ENCODE data around the gene KLF15. TPM values are rescaled to one million over a fixed set of nuclear protein-coding genes. Genes with fewer than 3 reads are reported as not detected.
A peak's percentile ranks its signal among the peaks of the same experiment; 100 is the strongest.

KLF15 gene
- total RNA-seq, 4 donors from 2014 or later: 9.6 to 31.3 (median 19.2) TPM

DNA sequence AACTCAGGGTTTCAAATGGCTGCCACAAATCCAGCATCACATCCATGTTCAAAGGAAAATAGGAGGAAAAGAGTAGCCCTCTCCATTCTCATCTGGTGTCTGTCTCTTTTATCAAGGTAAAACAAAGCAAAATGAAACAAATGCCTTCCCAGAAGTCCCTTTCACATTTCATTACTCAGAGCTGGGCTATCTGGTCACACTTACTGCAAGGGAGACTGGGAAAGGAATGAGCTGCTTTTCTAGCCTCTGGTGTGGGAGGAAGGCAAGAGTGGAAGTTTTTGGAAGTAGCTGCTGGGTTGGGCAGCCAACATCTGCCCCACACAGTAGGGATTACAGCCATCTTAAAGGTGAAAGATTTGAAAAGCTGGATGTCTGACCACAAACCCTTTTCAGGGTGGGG is 51.8 kb downstream of the KLF15 start:
- TF ChIP-seq, protein P1, sequence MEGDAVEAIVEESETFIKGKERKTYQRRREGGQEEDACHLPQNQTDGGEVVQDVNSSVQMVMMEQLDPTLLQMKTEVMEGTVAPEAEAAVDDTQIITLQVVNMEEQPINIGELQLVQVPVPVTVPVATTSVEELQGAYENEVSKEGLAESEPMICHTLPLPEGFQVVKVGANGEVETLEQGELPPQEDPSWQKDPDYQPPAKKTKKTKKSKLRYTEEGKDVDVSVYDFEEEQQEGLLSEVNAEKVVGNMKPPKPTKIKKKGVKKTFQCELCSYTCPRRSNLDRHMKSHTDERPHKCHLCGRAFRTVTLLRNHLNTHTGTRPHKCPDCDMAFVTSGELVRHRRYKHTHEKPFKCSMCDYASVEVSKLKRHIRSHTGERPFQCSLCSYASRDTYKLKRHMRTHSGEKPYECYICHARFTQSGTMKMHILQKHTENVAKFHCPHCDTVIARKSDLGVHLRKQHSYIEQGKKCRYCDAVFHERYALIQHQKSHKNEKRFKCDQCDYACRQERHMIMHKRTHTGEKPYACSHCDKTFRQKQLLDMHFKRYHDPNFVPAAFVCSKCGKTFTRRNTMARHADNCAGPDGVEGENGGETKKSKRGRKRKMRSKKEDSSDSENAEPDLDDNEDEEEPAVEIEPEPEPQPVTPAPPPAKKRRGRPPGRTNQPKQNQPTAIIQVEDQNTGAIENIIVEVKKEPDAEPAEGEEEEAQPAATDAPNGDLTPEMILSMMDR (IDR thresholded peaks at IDR 0.05): no peak
- intact Hi-C loops (cut with DNase I; ENCODE audit: low total_unique reads): no loop called here
- no peak for DNase-seq (ENCODE audit: low spot score in 2 of 2)
- no peak overlapping the region for H3K4me3 ChIP-seq (ENCODE audit: low read depth, poor library complexity, severe bottlenecking)

DNA sequence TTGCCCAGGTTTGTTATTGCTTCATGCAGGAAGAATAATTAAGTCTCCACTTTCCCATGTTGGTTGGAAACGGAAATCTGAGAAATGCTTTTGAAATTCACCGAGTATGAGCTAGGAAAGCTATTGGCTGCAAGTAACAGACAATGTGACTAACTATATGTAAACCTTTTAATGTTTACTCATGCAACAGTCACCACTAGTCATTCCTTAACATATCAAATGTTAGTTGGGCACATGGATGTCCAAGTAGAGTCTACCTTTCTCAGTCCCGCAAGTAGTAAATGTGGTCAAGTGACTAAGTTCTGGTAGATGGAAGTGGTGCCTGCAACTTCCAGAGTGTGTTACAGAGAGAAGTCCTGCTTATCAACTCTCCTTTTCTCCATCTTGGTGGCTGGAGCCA is 52.5 kb downstream of the KLF15 start:
- H3K4me3 ChIP-seq (ENCODE audit: low read depth, poor library complexity, severe bottlenecking): no peak overlapping the region
- 63 to 89% methylated on average over 3 of the region's 3 CpGs for WGBS, 2 donors
- intact Hi-C loops (cut with DNase I; ENCODE audit: low total_unique reads): no loop called here
- DNase-seq (ENCODE audit: low spot score in 2 of 2): no peak
- TF ChIP-seq, protein P1 (IDR thresholded peaks at IDR 0.05): no peak
- TF ChIP-seq POLR2A (IDR thresholded peaks at IDR 0.05): no peak

DNA sequence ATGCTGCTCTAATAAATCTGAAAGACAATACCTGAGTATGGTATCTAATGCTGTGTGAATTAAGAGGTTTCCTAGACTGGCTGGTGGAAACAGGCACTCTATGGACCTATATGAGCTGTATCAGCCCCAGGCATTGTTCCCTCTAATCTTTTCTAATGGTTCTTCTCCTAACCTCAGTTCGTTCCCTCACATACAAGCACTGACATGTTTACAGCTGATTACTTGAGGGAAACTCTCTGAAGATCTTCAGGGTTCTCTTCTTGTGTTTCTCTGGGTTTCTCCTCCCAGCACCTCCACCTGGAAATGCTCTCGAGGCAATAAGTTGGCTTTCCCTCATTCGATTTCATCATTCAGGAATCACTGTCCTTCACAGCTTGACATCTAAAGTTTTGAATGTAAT is 52.9 kb downstream of the KLF15 start:
- DNase-seq (ENCODE audit: low spot score in 2 of 2): no peak
- no peak overlapping the region for H3K4me3 ChIP-seq (ENCODE audit: low read depth, poor library complexity, severe bottlenecking)
- TF ChIP-seq, protein P1 (IDR thresholded peaks at IDR 0.05): no peak
- no peak for TF ChIP-seq POLR2A (IDR thresholded peaks at IDR 0.05)
- 62 to 74% methylated on average over 3 of the region's 3 CpGs for WGBS, 2 donors
- intact Hi-C loops (cut with DNase I; ENCODE audit: low total_unique reads): no loop called here

DNA sequence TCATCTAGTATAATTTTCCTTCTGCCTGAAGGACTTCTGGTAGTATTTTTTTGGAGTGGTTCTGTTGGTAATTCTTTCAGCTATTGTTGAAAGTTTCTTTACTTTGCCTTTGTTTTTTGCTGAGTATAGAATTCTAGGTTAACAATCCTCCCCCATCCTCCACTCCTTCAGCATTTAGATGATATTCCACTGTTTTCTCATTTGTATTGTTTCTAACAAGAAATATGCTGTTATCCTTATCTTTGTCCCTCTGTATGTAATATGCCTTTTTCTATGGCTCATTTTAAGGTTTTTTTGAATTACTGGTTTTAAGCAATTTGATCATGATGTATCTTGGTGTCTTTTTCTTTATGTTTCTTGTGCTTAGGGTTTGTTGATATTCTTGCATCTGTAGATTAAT is 53.9 kb downstream of the KLF15 start:
- DNase-seq (ENCODE audit: low spot score in 2 of 2): no peak
- H3K4me3 ChIP-seq (ENCODE audit: low read depth, poor library complexity, severe bottlenecking): no peak overlapping the region
- intact Hi-C loops (cut with DNase I; ENCODE audit: low total_unique reads): no loop called here
- TF ChIP-seq POLR2A (IDR thresholded peaks at IDR 0.05): no peak
- TF ChIP-seq, protein P1 (IDR thresholded peaks at IDR 0.05): no peak

DNA sequence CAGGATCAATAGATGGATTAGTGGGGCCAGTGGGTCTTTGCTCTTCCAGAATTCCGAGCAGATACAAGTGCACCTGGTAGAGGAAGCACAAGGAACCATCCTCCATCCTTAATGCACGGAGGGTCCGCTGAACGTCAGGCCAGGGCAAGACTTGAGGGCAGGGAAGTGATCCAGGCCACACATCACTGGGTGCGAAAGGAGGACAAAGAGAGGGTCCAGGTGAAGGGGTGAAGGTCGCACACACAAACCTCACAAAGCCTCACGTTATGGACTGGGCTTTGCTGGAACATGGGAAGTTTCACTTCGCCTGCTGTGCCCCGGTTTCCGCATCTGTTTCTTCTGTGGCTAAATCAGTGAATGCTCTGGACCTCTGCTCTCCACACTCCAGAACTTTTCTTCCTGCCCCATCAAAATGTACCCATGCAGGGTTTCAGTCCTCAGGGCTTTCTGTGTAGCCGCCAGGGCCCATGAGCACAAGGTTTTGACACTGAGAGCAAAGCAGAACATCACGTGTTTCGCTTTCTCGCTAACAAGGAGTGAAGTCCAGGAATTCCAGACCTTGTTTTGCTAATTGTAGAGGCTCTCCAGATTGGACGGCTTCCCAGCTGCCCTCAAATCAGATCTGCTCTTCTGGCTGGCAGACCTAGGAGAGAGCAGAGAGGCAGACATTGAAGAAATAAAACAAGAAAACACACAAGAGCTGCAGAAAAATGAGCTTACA is 56.3 kb downstream of the KLF15 start:
- intact Hi-C loops (cut with DNase I; ENCODE audit: low total_unique reads): no loop called here
- peak in 1 of 2 donors; percentile 36 for DNase-seq (ENCODE audit: low spot score in 2 of 2)
- 81% methylated on average over 15 of the region's 15 CpGs for WGBS, 2 donors
- TF ChIP-seq, protein P1 (IDR thresholded peaks at IDR 0.05): no peak
- no peak for TF ChIP-seq POLR2A (IDR thresholded peaks at IDR 0.05)
- H3K4me3 ChIP-seq (ENCODE audit: low read depth, poor library complexity, severe bottlenecking): no peak overlapping the region

All from lower leg skin (tissue), 4 donors.